ENCODE results near the gene LRRC71. TPM values are rescaled to one million over a fixed set of nuclear protein-coding genes. Genes with fewer than 3 reads are reported as not detected.

Gene LRRC71
- total RNA-seq: 2.5 TPM

- DNase-seq (ENCODE audit: low spot score): peak; percentile 91
- peak; percentile 94 for ATAC-seq
- intact Hi-C loops (cut with DNase I): no loop called here
Measured at GRCh38 chr1:156920233-156921052, at the start of gene LRRC71. Gene LRRC71, plus strand, starts transcription at chr1:156920632. Its CDS starts 172 bp downstream, at chr1:156920804.

- no peak for ATAC-seq
- no peak for DNase-seq (ENCODE audit: low spot score)
- intact Hi-C loops (cut with DNase I): no loop called here
Measured at GRCh38 chr1:156873659-156874058, 46.8 kb upstream of the LRRC71 start.

- intact Hi-C loops (cut with DNase I): no loop called here
- no peak for ATAC-seq
- no peak for DNase-seq (ENCODE audit: low spot score)
Measured at GRCh38 chr1:156874142-156874541, 46.3 kb upstream of the LRRC71 start.

- intact Hi-C loops (cut with DNase I): no loop called here
- DNase-seq (ENCODE audit: low spot score) (no peak), ATAC-seq (no peak)
Measured at GRCh38 chr1:156874572-156875340, 45.7 kb upstream of the LRRC71 start.

GRCh38 chr1:156875341-156875615 is 45.2 kb upstream of the LRRC71 start:
- intact Hi-C loops (cut with DNase I): no loop called here
- ATAC-seq (no peak), DNase-seq (ENCODE audit: low spot score) (no peak)

- ATAC-seq (no peak), DNase-seq (ENCODE audit: low spot score) (no peak)
- intact Hi-C loops (cut with DNase I): no loop called here
Measured at GRCh38 chr1:156876281-156876680, 44.2 kb upstream of the LRRC71 start.

GRCh38 chr1:156877433-156878170 is 42.8 kb upstream of the LRRC71 start:
- DNase-seq (ENCODE audit: low spot score) (no peak), ATAC-seq (no peak)
- intact Hi-C loops (cut with DNase I): no loop called here

- no peak for DNase-seq (ENCODE audit: low spot score)
- intact Hi-C loops (cut with DNase I): no loop called here
- no peak for ATAC-seq
Measured at GRCh38 chr1:156879876-156880275, 40.6 kb upstream of the LRRC71 start.

- intact Hi-C loops (cut with DNase I): no loop called here
- ATAC-seq (no peak), DNase-seq (ENCODE audit: low spot score) (no peak)
Measured at GRCh38 chr1:156880473-156880872, 40.0 kb upstream of the LRRC71 start.

GRCh38 chr1:156881101-156881500 is 39.3 kb upstream of the LRRC71 start:
- DNase-seq (ENCODE audit: low spot score) (no peak), ATAC-seq (no peak)
- intact Hi-C loops (cut with DNase I): no loop called here

- intact Hi-C loops (cut with DNase I): no loop called here
- ATAC-seq (no peak), DNase-seq (ENCODE audit: low spot score) (no peak)
Measured at GRCh38 chr1:156881663-156882062, 38.8 kb upstream of the LRRC71 start.

- ATAC-seq (no peak), DNase-seq (ENCODE audit: low spot score) (no peak)
- intact Hi-C loops (cut with DNase I): no loop called here
Measured at GRCh38 chr1:156882543-156882942, 37.9 kb upstream of the LRRC71 start.

- intact Hi-C loops (cut with DNase I): no loop called here
- ATAC-seq: no peak
- no peak for DNase-seq (ENCODE audit: low spot score)
Measured at GRCh38 chr1:156883919-156884318, 36.5 kb upstream of the LRRC71 start.

- DNase-seq (ENCODE audit: low spot score): no peak
- intact Hi-C loops (cut with DNase I): no loop called here
- ATAC-seq: no peak
Measured at GRCh38 chr1:156884560-156885184, 35.8 kb upstream of the LRRC71 start.

- intact Hi-C loops (cut with DNase I): no loop called here
- DNase-seq (ENCODE audit: low spot score) (no peak), ATAC-seq (no peak)
Measured at GRCh38 chr1:156885314-156885713, 35.1 kb upstream of the LRRC71 start.

- ATAC-seq (no peak), DNase-seq (ENCODE audit: low spot score) (no peak)
- intact Hi-C loops (cut with DNase I): no loop called here
Measured at GRCh38 chr1:156885880-156886355, 34.5 kb upstream of the LRRC71 start.

GRCh38 chr1:156886583-156887281 is 33.7 kb upstream of the LRRC71 start:
- intact Hi-C loops (cut with DNase I): no loop called here
- DNase-seq (ENCODE audit: low spot score): no peak
- no peak for ATAC-seq

GRCh38 chr1:156887317-156887716 is 33.1 kb upstream of the LRRC71 start:
- intact Hi-C loops (cut with DNase I): no loop called here

GRCh38 chr1:156887734-156888133 is 32.7 kb upstream of the LRRC71 start:
- ATAC-seq (no peak), DNase-seq (ENCODE audit: low spot score) (no peak)
- intact Hi-C loops (cut with DNase I): no loop called here

More at GRCh38 chr1:156887317-156887716, 33.1 kb upstream of the LRRC71 start:
- ATAC-seq (no peak), DNase-seq (ENCODE audit: low spot score) (no peak)

Data from sciatic nerve (tissue), 2 donors.